H1 (cell line): ENCODE measurements around the gene PRRT1. TPM values are rescaled to one million over a fixed set of nuclear protein-coding genes. Genes with fewer than 3 reads are reported as not detected.

Source experiments
- ASH2L ChIP-seq: fragments of 200-600, 300-600 bp; sonication (generic); IDR thresholded peaks from one replicate; pipeline ENCODE4 v1.7.1; 2017; ENCODE audit warnings: low read length
- ATF3 ChIP-seq: IDR thresholded peaks from 2 replicates; pipeline ENCODE4 v1.6.1; 2011; ENCODE audit warnings: low read depth, mild to moderate bottlenecking, low read length; ENCODE audit not compliant: insufficient read depth
- BRCA1 ChIP-seq: IDR thresholded peaks from 2 replicates; pipeline ENCODE4 v1.6.1; 2012; ENCODE audit warnings: low read depth, low read length, improper control_type of control experiment
- CEBPB ChIP-seq: IDR thresholded peaks from 2 replicates; pipeline ENCODE4 v1.6.1; 2012; ENCODE audit warnings: low read depth, low read length
- CTBP2 ChIP-seq: IDR thresholded peaks from 2 replicates; pipeline ENCODE4 v1.7.0; 2011; ENCODE audit warnings: borderline replicate concordance, mild to moderate bottlenecking, moderate library complexity, mixed read lengths, low read length; ENCODE audit not compliant: insufficient read depth, insufficient read length
- E2F6 ChIP-seq: IDR thresholded peaks from 2 replicates; pipeline ENCODE4 v1.6.1; 2012; ENCODE audit warnings: inconsistent platforms
- GTF2F1 ChIP-seq: IDR thresholded peaks from 2 replicates; pipeline ENCODE4 v1.6.1; 2012; ENCODE audit warnings: low read depth, low read length, improper control_type of control experiment, borderline replicate concordance
- HDAC2 ChIP-seq, 2 experiments: fragments of 300-600 bp in 1 of 2; sonication (generic) in 1 of 2; IDR thresholded peaks; 2 replicates each; pipeline ENCODE4 v1.6.1; 2011 to 2012; ENCODE audit warnings: low read depth in 2 of 2, low read length in 2 of 2, mild to moderate bottlenecking in 2 of 2, moderate library complexity in 2 of 2, borderline replicate concordance in 1 of 2, inconsistent platforms in 1 of 2
- JUN ChIP-seq: IDR thresholded peaks from 2 replicates; pipeline ENCODE4 v1.6.1; 2011; ENCODE audit warnings: low read depth, mild to moderate bottlenecking, improper control_type of control experiment, low read length
- POLR2AphosphoS5 ChIP-seq: IDR thresholded peaks from 2 replicates; pipeline ENCODE4 v1.6.1; 2011; ENCODE audit warnings: low read depth, low read length
- RBBP5 ChIP-seq: IDR thresholded peaks from 2 replicates; pipeline ENCODE4 v1.7.1; 2012; ENCODE audit warnings: low read depth, mild to moderate bottlenecking, inconsistent platforms, low read length, moderate library complexity, borderline replicate concordance
- RFX5 ChIP-seq: IDR thresholded peaks from 2 replicates; pipeline ENCODE4 v1.6.1; 2011; ENCODE audit warnings: low read depth, low read length, improper control_type of control experiment, borderline replicate concordance
- SIN3A ChIP-seq, 2 experiments: IDR thresholded peaks in 1 of 2; conservative IDR thresholded peaks in 1 of 2; 2 replicates each; pipeline ENCODE4 v1.6.1; 2011 to 2012; ENCODE audit warnings: low read length in 2 of 2, improper control_type of control experiment in 1 of 2, low read depth in 1 of 2, mild to moderate bottlenecking in 1 of 2
- SIX5 ChIP-seq: IDR thresholded peaks from 2 replicates; pipeline ENCODE4 v1.6.1; 2011; ENCODE audit warnings: mild to moderate bottlenecking, low read depth, low read length
- TCF12 ChIP-seq: IDR thresholded peaks from 2 replicates; pipeline ENCODE4 v1.6.1; 2011; ENCODE audit warnings: low read depth, mild to moderate bottlenecking, low read length
- TEAD4 ChIP-seq: IDR thresholded peaks from 2 replicates; pipeline ENCODE4 v1.6.1; 2012; ENCODE audit warnings: low read depth, low read length, inconsistent platforms, mixed read lengths
- polyA plus RNA-seq, 7 experiments: library from polyadenylated mRNA; depleted of rRNA in 3 of 7; stranded (reverse) in 5 of 7; unstranded in 2 of 7; fragments of >200 nt in 5 of 7; fragments of 200-250 nt in 2 of 7; gene quantifications; 1 replicate in 5 of 7; 2 replicates in 1 of 7; 4 replicates in 1 of 7; pipeline versions ENCODE4 v1.2.1 to v1.2.3, GENCODE V29; 2011 to 2013; ENCODE audit warnings: missing spikeins in 2 of 7, mixed read lengths in 2 of 7
- total RNA-seq: library from RNA; stranded (reverse); fragmentation: NEBNext Ultra II Directional; extraction: Animal tissue kit (Norgen Biotek cat#: 25700); gene quantifications from 2 replicates; pipeline ENCODE4 v1.2.1, GENCODE V29; 2021
- TF ChIP-seq, protein P1 (sequence below), 3 experiments: IDR thresholded peaks; 1 replicate in 2 of 3; 2 replicates in 1 of 3; pipeline versions ENCODE4 v1.5.1 to v1.6.1; 2011; ENCODE audit warnings: low read length in 3 of 3, mild to moderate bottlenecking in 3 of 3, inconsistent platforms in 2 of 3, low read depth in 1 of 3, moderate library complexity in 1 of 3; ENCODE audit not compliant: insufficient read depth in 1 of 3; ENCODE audit errors: control extremely low read depth in 1 of 3

PRRT1 gene
- total and polyA plus RNA-seq, 2 of the 8 experiments (the other 6 are each of a cell fraction or from before 2014, with no cell fraction given) = 0.71 to 2.8 TPM

DNA sequence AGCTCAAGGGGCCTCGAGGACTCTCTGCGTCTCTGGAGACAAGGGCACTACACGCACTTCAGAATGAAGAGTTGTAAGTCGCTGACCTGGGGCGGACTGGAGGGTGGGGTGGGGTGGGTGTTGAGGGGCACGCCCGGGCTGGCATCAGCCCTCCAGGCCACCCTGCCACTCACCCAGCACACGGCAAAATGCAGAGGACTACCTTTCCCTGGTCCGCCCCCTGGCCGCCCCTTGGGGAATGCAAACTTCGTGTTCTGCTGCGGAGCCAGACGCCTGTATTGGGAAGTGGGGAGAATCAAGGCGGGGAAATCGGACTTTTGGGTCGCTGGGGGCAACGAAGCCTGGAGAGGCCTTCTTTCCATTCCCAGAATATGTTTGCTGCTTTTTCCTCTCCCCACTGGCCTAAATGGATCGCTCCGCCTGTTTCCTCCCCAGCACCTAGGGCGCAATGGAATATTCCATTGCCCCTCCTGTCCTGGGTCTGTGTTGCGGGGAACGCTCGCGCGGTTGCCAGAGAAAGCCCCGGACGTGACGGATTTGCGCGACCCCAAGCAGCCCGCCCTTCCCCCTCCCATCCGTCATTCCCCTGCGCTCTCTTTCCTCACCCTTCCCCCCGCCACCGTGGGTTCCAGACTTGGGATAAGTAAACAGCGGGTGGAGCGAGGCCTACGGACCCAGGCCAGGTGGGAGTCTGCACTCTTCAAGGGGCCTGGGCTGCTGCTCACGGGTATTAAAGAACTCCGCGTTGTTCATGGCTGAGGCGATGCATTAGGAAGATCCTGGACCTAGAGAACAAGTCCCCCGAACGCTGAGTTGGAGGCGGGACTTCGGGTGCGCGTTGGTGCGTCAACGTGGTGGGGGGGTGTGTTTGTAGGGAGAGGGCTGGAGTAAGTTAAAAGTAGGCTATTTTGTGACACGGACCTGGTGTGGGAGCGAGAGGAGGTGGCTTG, 2.1 kb upstream of the PRRT1 start, which contains the start of gene PPT2 (continued):
- TF ChIP-seq JUN = no peak
- no peak for TF ChIP-seq E2F6
- no peak for TF ChIP-seq CTBP2
- 0 out of 2 replicates have a peak, but pooled peaks have one; percentile 45 for TF ChIP-seq TCF12
- no peak for TF ChIP-seq TEAD4
- no peak for TF ChIP-seq RFX5
- no peak for TF ChIP-seq RBBP5
- TF ChIP-seq ATF3 = peak; percentile 79
- TF ChIP-seq, protein P1, sequence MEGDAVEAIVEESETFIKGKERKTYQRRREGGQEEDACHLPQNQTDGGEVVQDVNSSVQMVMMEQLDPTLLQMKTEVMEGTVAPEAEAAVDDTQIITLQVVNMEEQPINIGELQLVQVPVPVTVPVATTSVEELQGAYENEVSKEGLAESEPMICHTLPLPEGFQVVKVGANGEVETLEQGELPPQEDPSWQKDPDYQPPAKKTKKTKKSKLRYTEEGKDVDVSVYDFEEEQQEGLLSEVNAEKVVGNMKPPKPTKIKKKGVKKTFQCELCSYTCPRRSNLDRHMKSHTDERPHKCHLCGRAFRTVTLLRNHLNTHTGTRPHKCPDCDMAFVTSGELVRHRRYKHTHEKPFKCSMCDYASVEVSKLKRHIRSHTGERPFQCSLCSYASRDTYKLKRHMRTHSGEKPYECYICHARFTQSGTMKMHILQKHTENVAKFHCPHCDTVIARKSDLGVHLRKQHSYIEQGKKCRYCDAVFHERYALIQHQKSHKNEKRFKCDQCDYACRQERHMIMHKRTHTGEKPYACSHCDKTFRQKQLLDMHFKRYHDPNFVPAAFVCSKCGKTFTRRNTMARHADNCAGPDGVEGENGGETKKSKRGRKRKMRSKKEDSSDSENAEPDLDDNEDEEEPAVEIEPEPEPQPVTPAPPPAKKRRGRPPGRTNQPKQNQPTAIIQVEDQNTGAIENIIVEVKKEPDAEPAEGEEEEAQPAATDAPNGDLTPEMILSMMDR (IDR thresholded peaks at IDR 0.05; ENCODE audit: control extremely low read depth in 1 of 3, insufficient read depth in 1 of 3, low read depth in 1 of 3, low read length in 3 of 3) = peak in 2 of 3 experiments; percentile 13 to 24; a peak in 3 of 4 replicates
- no peak for TF ChIP-seq CEBPB
- no peak for TF ChIP-seq GTF2F1
- TF ChIP-seq SIX5 = no peak
- TF ChIP-seq SIN3A (conservative IDR thresholded peaks at IDR 0.05 in 1 of 2, IDR thresholded peaks at IDR 0.05 in 1 of 2; ENCODE audit: low read depth in 1 of 2, low read length in 2 of 2) = peak; percentile 91 to 93
- peak in 1 of 2 experiments; percentile 32; a peak in 2 of 4 replicates for TF ChIP-seq HDAC2 (IDR thresholded peaks at IDR 0.05; ENCODE audit: borderline replicate concordance in 1 of 2, low read depth in 2 of 2, low read length in 2 of 2)
- TF ChIP-seq POLR2AphosphoS5 = peak; percentile 60; the same call in 1 of the 2 replicates
- peak; percentile 82 for TF ChIP-seq ASH2L
- TF ChIP-seq BRCA1 = peak; percentile 49; the same call in 1 of the 2 replicates
